ENCODE data around the gene CD6. TPM values are rescaled to one million over a fixed set of nuclear protein-coding genes. Genes with fewer than 3 reads are reported as not detected.

Gene CD6
- total and polyA plus RNA-seq, 10 of the 15 experiments (the other 5 are each of a cell fraction or from before 2014, with no cell fraction given), result 0.37 to 17.6 (median 6.2) TPM

- TF ChIP-seq, protein P1, sequence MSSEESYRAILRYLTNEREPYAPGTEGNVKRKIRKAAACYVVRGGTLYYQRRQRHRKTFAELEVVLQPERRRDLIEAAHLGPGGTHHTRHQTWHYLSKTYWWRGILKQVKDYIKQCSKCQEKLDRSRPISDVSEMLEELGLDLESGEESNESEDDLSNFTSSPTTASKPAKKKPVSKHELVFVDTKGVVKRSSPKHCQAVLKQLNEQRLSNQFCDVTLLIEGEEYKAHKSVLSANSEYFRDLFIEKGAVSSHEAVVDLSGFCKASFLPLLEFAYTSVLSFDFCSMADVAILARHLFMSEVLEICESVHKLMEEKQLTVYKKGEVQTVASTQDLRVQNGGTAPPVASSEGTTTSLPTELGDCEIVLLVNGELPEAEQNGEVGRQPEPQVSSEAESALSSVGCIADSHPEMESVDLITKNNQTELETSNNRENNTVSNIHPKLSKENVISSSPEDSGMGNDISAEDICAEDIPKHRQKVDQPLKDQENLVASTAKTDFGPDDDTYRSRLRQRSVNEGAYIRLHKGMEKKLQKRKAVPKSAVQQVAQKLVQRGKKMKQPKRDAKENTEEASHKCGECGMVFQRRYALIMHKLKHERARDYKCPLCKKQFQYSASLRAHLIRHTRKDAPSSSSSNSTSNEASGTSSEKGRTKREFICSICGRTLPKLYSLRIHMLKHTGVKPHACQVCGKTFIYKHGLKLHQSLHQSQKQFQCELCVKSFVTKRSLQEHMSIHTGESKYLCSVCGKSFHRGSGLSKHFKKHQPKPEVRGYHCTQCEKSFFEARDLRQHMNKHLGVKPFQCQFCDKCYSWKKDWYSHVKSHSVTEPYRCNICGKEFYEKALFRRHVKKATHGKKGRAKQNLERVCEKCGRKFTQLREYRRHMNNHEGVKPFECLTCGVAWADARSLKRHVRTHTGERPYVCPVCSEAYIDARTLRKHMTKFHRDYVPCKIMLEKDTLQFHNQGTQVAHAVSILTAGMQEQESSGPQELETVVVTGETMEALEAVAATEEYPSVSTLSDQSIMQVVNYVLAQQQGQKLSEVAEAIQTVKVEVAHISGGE (CRISPR knock-in tag; IDR thresholded peaks at IDR 0.05), result no peak
- TF ChIP-seq PML (IDR thresholded peaks at IDR 0.05; ENCODE audit: low read length) (peak; percentile 44; the same call in 1 of the 2 replicates), FOXK2 (IDR thresholded peaks at IDR 0.05) (no peak), SMC3 (IDR thresholded peaks at IDR 0.05; ENCODE audit: borderline replicate concordance, low read length) (peak; percentile 26; the same call in 1 of the 2 replicates), JUNB (IDR thresholded peaks at IDR 0.05) (peak; percentile 92), PAX5 (IDR thresholded peaks at IDR 0.05; ENCODE audit: borderline replicate concordance, low read depth, low read length) (peak; percentile 96), SMAD5 (IDR thresholded peaks at IDR 0.05; ENCODE audit: low read depth) (no peak), PAX8 (IDR thresholded peaks at IDR 0.05) (no peak), RELA (IDR thresholded peaks at IDR 0.05; ENCODE audit: borderline replicate concordance, partially characterized antibody) (peak; percentile 91), KLF5 (IDR thresholded peaks at IDR 0.05; ENCODE audit: partially characterized antibody) (peak; percentile 49), ZSCAN29 (IDR thresholded peaks at IDR 0.05) (peak; percentile 64; the same call in 1 of the 2 replicates)
- TF ChIP-seq, protein P2, sequence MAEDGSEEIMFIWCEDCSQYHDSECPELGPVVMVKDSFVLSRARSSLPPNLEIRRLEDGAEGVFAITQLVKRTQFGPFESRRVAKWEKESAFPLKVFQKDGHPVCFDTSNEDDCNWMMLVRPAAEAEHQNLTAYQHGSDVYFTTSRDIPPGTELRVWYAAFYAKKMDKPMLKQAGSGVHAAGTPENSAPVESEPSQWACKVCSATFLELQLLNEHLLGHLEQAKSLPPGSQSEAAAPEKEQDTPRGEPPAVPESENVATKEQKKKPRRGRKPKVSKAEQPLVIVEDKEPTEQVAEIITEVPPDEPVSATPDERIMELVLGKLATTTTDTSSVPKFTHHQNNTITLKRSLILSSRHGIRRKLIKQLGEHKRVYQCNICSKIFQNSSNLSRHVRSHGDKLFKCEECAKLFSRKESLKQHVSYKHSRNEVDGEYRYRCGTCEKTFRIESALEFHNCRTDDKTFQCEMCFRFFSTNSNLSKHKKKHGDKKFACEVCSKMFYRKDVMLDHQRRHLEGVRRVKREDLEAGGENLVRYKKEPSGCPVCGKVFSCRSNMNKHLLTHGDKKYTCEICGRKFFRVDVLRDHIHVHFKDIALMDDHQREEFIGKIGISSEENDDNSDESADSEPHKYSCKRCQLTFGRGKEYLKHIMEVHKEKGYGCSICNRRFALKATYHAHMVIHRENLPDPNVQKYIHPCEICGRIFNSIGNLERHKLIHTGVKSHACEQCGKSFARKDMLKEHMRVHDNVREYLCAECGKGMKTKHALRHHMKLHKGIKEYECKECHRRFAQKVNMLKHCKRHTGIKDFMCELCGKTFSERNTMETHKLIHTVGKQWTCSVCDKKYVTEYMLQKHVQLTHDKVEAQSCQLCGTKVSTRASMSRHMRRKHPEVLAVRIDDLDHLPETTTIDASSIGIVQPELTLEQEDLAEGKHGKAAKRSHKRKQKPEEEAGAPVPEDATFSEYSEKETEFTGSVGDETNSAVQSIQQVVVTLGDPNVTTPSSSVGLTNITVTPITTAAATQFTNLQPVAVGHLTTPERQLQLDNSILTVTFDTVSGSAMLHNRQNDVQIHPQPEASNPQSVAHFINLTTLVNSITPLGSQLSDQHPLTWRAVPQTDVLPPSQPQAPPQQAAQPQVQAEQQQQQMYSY (CRISPR knock-in tag; IDR thresholded peaks at IDR 0.05), result no peak
Observed at GRCh38 chr11:61061081-61061826, 89.8 kb downstream of the CD6 start (continued).
